SU-DHL-6 (cell line): Measurements from ENCODE around the gene OLIG1.

Experiments
- H2AFZ ChIP-seq: fragments of 200-600 bp; sonication (generic); 2 replicates; pipeline ENCODE4 v1.6.1; 2014; ENCODE audit warnings: low read depth, mild to moderate bottlenecking, moderate library complexity, mixed read lengths, antibody characterized with exemption, low read length; ENCODE audit not compliant: severe bottlenecking
- H3F3A ChIP-seq: fragments of 200-600 bp; shearing (Covaris generic); 2 replicates; pipeline ENCODE4 v1.6.0; 2016; ENCODE audit warnings: antibody characterized with exemption, mild to moderate bottlenecking; ENCODE audit not compliant: insufficient read depth
- H3K27ac ChIP-seq: fragments of 200-600 bp; sonication (generic); 2 replicates; pipeline ENCODE4 v1.5.1; 2016; ENCODE audit warnings: low read depth, mild to moderate bottlenecking, low read length, moderate library complexity, mixed read lengths
- H3K27me3 ChIP-seq: fragments of 200-600 bp; sonication (generic), shearing (Covaris generic); 2 replicates; pipeline ENCODE4 v1.6.0; 2014; ENCODE audit warnings: mild to moderate bottlenecking, low read length
- H3K36me3 ChIP-seq: fragments of 200-600 bp; sonication (generic); 2 replicates; pipeline ENCODE4 v1.6.1; 2014; ENCODE audit warnings: mild to moderate bottlenecking, low read length, mixed read lengths
- H3K4me2 ChIP-seq: fragments of 300-600, 200-600 bp; shearing (Covaris generic), sonication (generic); 2 replicates; pipeline ENCODE4 v1.6.0; 2014; ENCODE audit warnings: low read length, low read depth, mild to moderate bottlenecking; ENCODE audit not compliant: poor library complexity, severe bottlenecking
- H3K4me3 ChIP-seq: fragments of 200-600 bp; sonication (generic); 2 replicates; pipeline ENCODE4 v1.5.1; 2014; ENCODE audit warnings: antibody characterized with exemption, low read length, mild to moderate bottlenecking, mixed read lengths; ENCODE audit not compliant: insufficient read depth, poor library complexity, severe bottlenecking
- H3K79me2 ChIP-seq: fragments of 200-600 bp; sonication (generic); 2 replicates; pipeline ENCODE4 v1.6.1; 2014; ENCODE audit warnings: mild to moderate bottlenecking, low read length, moderate library complexity; ENCODE audit not compliant: insufficient read depth
- H3K9ac ChIP-seq: fragments of 200-600 bp; sonication (generic); 2 replicates; pipeline ENCODE4 v1.7.0; 2014; ENCODE audit warnings: mild to moderate bottlenecking, low read length
- H3K9me2 ChIP-seq: fragments of 200-600 bp; sonication (generic); replicated peaks from 2 replicates; pipeline ENCODE4 v1.6.1; 2014; ENCODE audit warnings: low read length; ENCODE audit not compliant: insufficient read depth
- H3K9me3 ChIP-seq: fragments of 200-600 bp; sonication (generic); 2 replicates; pipeline ENCODE4 v1.6.1; 2014; ENCODE audit warnings: low read length, mixed read lengths; ENCODE audit not compliant: insufficient read depth
- H4K20me1 ChIP-seq: fragments of 200-600 bp; sonication (generic); 2 replicates; pipeline ENCODE4 v1.6.1; 2014; ENCODE audit warnings: low read depth, mild to moderate bottlenecking, antibody characterized with exemption, low read length, moderate library complexity, mixed read lengths
- EZH2phosphoT487 ChIP-seq: fragments of 200-600 bp; sonication (generic), shearing (Covaris generic); conservative IDR thresholded peaks from 2 replicates; pipeline ENCODE4 v1.6.1; 2018; ENCODE audit warnings: mild to moderate bottlenecking, antibody characterized with exemption, low read length, moderate library complexity, mixed read lengths
- TF ChIP-seq, protein P1 (sequence below): fragments of 200-600 bp; sonication (generic); IDR thresholded peaks from one replicate; pipeline ENCODE4 v1.5.1; 2017; ENCODE audit warnings: antibody characterized with exemption, mild to moderate bottlenecking, low read length, moderate library complexity; ENCODE audit not compliant: insufficient read depth, poor library complexity, severe bottlenecking

OLIG1 gene

GRCh38 chr21:33023574-33024200 is 46.3 kb upstream of the OLIG1 start:
- H3K4me3 ChIP-seq: no peak overlapping the region
- no peaks in the 10 kb centered on the region for H4K20me1 ChIP-seq
- no peak overlapping the region for H3K4me2 ChIP-seq
- H2AFZ ChIP-seq: no peak overlapping the region
- no peaks in the 10 kb centered on the region for H3K9me2 ChIP-seq
- no peaks in the 10 kb centered on the region for H3K36me3 ChIP-seq
- TF ChIP-seq, protein P1, sequence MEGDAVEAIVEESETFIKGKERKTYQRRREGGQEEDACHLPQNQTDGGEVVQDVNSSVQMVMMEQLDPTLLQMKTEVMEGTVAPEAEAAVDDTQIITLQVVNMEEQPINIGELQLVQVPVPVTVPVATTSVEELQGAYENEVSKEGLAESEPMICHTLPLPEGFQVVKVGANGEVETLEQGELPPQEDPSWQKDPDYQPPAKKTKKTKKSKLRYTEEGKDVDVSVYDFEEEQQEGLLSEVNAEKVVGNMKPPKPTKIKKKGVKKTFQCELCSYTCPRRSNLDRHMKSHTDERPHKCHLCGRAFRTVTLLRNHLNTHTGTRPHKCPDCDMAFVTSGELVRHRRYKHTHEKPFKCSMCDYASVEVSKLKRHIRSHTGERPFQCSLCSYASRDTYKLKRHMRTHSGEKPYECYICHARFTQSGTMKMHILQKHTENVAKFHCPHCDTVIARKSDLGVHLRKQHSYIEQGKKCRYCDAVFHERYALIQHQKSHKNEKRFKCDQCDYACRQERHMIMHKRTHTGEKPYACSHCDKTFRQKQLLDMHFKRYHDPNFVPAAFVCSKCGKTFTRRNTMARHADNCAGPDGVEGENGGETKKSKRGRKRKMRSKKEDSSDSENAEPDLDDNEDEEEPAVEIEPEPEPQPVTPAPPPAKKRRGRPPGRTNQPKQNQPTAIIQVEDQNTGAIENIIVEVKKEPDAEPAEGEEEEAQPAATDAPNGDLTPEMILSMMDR: no peak
- no peak for TF ChIP-seq EZH2phosphoT487
- no peaks in the 10 kb centered on the region for H3K79me2 ChIP-seq
- no peak overlapping the region for H3K27ac ChIP-seq
- H3K27me3 ChIP-seq: no peaks in the 10 kb centered on the region
- no peak overlapping the region for H3K9ac ChIP-seq
- H3K9me3 ChIP-seq: no peaks in the 10 kb centered on the region
- H3F3A ChIP-seq: no peaks in the 10 kb centered on the region

GRCh38 chr21:33024201-33025103 is 45.5 kb upstream of the OLIG1 start:
- Histone ChIP-seq H2AFZ (no peak overlapping the region), H3K79me2 (no peaks in the 10 kb centered on the region), H3F3A (no peaks in the 10 kb centered on the region), H3K27me3 (no peaks in the 10 kb centered on the region), H3K27ac (no peak overlapping the region), H3K36me3 (no peaks in the 10 kb centered on the region), H3K9me3 (no peaks in the 10 kb centered on the region), H3K9me2 (no peaks in the 10 kb centered on the region), H3K4me3 (no peak overlapping the region), H4K20me1 (no peaks in the 10 kb centered on the region), H3K4me2 (no peak overlapping the region), H3K9ac (no peak overlapping the region)
- no peak for TF ChIP-seq EZH2phosphoT487
- TF ChIP-seq, protein P1: no peak

GRCh38 chr21:33025106-33025488 is 44.8 kb upstream of the OLIG1 start:
- Histone ChIP-seq H2AFZ (no peak overlapping the region), H3K4me2 (no peak overlapping the region), H3K27ac (no peak overlapping the region), H3K9me3 (no peaks in the 10 kb centered on the region), H3K9me2 (no peaks in the 10 kb centered on the region), H3K9ac (no peak overlapping the region), H3K79me2 (no peaks in the 10 kb centered on the region), H3K4me3 (no peak overlapping the region), H3F3A (no peaks in the 10 kb centered on the region), H4K20me1 (no peaks in the 10 kb centered on the region), H3K36me3 (no peaks in the 10 kb centered on the region), H3K27me3 (no peaks in the 10 kb centered on the region)
- TF ChIP-seq, protein P1: no peak
- no peak for TF ChIP-seq EZH2phosphoT487
